Calu3 (cell line): ENCODE data around the gene SMIM5. TPM values are rescaled to one million over a fixed set of nuclear protein-coding genes. Genes with fewer than 3 reads are reported as not detected.

Source experiments
- BruUV-seq: library from RNA; stranded (reverse); fragments of 400-500 nt; replicated peaks from 2 replicates; lab custom pipeline; 2021; lab: Mats Ljungman, UMichigan
- CTCF ChIA-PET: fragments of 300-600 bp; sonication (Branson Sonifier 250); formaldehyde crosslinking; loops from one replicate; lab custom pipeline; 2022; ENCODE audit warnings: antibody characterized with exemption; lab: Charles Lee
- DNase-seq: peaks from one replicate; pipeline ENCODE4 v3.0.0; 2022
- H3K27ac Mint-ChIP-seq: one replicate; pipeline ENCODE4 v1.8.0; 2022; ENCODE audit warnings: mixed read lengths; ENCODE audit not compliant: unreplicated experiment
- H3K27me3 Mint-ChIP-seq: one replicate; pipeline ENCODE4 v1.8.0; 2022; ENCODE audit warnings: mixed read lengths; ENCODE audit not compliant: unreplicated experiment
- H3K36me3 Mint-ChIP-seq: one replicate; pipeline ENCODE4 v1.8.0; 2022; ENCODE audit warnings: mild to moderate bottlenecking, moderate library complexity, mixed read lengths; ENCODE audit not compliant: insufficient read depth, unreplicated experiment
- H3K4me1 Mint-ChIP-seq: one replicate; pipeline ENCODE4 v1.8.0; 2022; ENCODE audit warnings: mild to moderate bottlenecking, low read depth, mixed read lengths; ENCODE audit not compliant: unreplicated experiment
- H3K4me3 Mint-ChIP-seq: one replicate; pipeline ENCODE4 v1.8.0; 2022; ENCODE audit warnings: mild to moderate bottlenecking, low read depth, moderate library complexity, mixed read lengths; ENCODE audit not compliant: unreplicated experiment
- H3K9me3 Mint-ChIP-seq: one replicate; pipeline ENCODE4 v1.8.0; 2022; ENCODE audit warnings: low read depth, mixed read lengths; ENCODE audit not compliant: unreplicated experiment
- intact Hi-C: fragments of 100-400 bp; cut with micrococcal nuclease; formaldehyde crosslinking; loops from one replicate; pipeline ENCODE4 v1.10.0; 2022; ENCODE audit not compliant: unreplicated experiment
- total RNA-seq: library from RNA; stranded (reverse); gene quantifications from 2 replicates; pipeline ENCODE4 v1.2.3, GENCODE V29; 2022
- TF ChIP-seq, protein P1 (sequence below): fragments of 200-600 bp; IDR thresholded peaks from one replicate; pipeline ENCODE4 v1.8.0; 2022; ENCODE audit warnings: antibody characterized with exemption; ENCODE audit not compliant: unreplicated experiment

Gene SMIM5
- total RNA-seq, 1 experiment from 2014 or later: 1.9 TPM

DNA sequence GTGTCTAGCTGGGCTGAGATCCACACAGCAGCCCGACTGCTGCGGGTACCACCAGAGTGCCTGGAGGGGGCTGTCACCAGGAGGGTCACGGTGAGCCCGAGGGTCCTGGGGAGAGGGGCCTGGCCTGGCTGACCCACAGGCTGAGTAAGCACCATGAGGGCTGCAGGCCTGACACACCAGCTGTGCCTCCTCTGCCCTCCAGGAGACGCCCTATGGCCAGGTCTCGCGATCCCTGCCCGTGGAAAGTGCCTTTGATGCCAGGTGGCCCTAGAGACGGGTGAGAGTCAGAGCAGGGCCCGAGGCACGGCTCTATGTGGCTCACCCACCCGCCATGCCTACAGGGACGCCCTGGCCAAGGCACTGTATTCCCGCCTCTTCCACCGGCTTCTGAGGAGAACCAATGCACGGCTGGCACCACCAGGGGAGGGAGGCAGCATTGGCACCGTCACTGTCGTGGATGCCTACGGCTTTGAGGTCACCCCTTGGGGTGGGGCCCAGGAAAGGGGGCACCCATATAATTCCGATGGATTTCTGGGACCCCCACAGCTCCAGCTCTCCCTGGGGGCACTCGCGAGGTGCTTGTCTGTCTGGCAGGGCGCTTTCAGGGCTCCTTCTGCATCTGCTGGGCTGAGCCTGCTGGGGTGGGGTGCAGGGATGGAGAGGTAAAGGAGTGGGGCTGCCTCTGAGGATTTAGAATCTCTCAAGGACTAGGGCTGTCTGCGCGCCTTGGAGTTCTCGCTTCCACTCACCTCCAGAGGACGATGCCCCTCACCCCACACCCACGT, 38.5 kb upstream of the SMIM5 start:
- no peaks in the 10 kb centered on the region for H3K9me3 Mint-ChIP-seq
- H3K36me3 Mint-ChIP-seq: no peaks in the 10 kb centered on the region
- H3K27ac Mint-ChIP-seq: no peak overlapping the region
- BruUV-seq: no TSS peak
- TF ChIP-seq, protein P1, sequence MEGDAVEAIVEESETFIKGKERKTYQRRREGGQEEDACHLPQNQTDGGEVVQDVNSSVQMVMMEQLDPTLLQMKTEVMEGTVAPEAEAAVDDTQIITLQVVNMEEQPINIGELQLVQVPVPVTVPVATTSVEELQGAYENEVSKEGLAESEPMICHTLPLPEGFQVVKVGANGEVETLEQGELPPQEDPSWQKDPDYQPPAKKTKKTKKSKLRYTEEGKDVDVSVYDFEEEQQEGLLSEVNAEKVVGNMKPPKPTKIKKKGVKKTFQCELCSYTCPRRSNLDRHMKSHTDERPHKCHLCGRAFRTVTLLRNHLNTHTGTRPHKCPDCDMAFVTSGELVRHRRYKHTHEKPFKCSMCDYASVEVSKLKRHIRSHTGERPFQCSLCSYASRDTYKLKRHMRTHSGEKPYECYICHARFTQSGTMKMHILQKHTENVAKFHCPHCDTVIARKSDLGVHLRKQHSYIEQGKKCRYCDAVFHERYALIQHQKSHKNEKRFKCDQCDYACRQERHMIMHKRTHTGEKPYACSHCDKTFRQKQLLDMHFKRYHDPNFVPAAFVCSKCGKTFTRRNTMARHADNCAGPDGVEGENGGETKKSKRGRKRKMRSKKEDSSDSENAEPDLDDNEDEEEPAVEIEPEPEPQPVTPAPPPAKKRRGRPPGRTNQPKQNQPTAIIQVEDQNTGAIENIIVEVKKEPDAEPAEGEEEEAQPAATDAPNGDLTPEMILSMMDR: no peak
- CTCF ChIA-PET: no interaction called here
- no peak overlapping the region for H3K4me3 Mint-ChIP-seq
- no peaks in the 10 kb centered on the region for H3K4me1 Mint-ChIP-seq
- DNase-seq: no peak
- H3K27me3 Mint-ChIP-seq: no peaks in the 10 kb centered on the region
- intact Hi-C loops: no loop called here

DNA sequence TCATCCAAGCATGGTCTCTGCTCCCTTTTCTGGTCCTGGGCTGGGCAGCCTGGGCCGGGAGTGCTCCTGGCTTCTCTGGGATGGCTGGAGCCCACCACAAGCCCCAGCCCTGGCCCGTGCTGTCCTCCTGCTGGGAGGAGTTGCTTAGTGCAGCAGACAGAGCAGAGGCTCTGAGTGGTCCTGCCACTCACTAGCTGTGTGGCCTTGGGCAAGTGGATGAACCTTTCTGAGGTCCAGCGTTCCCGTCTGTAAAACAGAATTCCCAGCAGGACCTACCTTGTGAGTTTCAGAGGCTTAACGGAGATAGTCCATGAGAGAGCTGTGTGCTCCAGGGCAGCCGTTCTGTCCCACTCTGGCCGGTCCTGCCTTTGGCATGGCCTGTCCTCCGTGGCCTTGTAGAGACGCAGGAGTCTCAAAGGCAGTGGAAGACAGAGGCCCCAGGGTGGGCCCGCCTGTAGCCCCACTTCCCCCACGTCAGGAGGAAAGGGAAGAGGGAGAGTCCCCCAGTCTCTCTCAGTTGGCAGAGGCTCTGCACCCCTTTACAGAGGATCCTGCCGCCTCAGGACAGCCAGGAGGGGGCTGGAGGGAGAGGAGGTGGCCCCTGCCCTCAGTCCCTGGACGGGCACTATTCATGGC, 37.8 kb upstream of the SMIM5 start:
- intact Hi-C loops: no loop called here
- H3K4me3 Mint-ChIP-seq: no peak overlapping the region
- CTCF ChIA-PET: no interaction called here
- H3K9me3 Mint-ChIP-seq: no peaks in the 10 kb centered on the region
- H3K27ac Mint-ChIP-seq: no peak overlapping the region
- BruUV-seq: no TSS peak
- TF ChIP-seq, protein P1: no peak
- H3K36me3 Mint-ChIP-seq: no peaks in the 10 kb centered on the region
- H3K4me1 Mint-ChIP-seq: no peaks in the 10 kb centered on the region
- no peak for DNase-seq
- no peaks in the 10 kb centered on the region for H3K27me3 Mint-ChIP-seq

DNA sequence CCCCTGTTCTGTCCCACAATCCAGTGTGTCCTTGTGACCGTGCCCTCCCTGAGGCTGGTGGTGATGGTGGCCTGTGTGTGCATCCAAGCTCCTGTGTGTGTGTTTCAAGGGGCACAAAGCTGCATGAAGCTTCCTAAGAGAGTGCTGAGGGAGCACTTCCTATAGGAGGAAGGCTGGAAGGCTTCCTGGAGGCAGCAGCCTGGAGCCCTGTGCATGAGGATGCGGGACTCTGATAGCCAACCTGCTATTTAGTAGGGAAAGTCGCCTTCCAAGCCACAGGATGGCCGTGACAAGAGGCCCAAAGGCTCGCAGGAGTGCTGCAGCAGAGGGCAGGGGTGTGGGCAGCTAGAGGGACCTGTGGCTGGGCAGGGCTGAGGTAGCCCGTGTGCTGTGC, 37.3 kb upstream of the SMIM5 start:
- no TSS peak for BruUV-seq
- CTCF ChIA-PET: no interaction called here
- TF ChIP-seq, protein P1: no peak
- intact Hi-C loops: no loop called here
- no peak for DNase-seq
- H3K27me3 Mint-ChIP-seq: no peaks in the 10 kb centered on the region
- H3K27ac Mint-ChIP-seq: no peak overlapping the region
- no peak overlapping the region for H3K4me3 Mint-ChIP-seq
- no peaks in the 10 kb centered on the region for H3K4me1 Mint-ChIP-seq
- peaks cover under 1% of the 10 kb centered on the region for H3K36me3 Mint-ChIP-seq
- no peaks in the 10 kb centered on the region for H3K9me3 Mint-ChIP-seq

DNA sequence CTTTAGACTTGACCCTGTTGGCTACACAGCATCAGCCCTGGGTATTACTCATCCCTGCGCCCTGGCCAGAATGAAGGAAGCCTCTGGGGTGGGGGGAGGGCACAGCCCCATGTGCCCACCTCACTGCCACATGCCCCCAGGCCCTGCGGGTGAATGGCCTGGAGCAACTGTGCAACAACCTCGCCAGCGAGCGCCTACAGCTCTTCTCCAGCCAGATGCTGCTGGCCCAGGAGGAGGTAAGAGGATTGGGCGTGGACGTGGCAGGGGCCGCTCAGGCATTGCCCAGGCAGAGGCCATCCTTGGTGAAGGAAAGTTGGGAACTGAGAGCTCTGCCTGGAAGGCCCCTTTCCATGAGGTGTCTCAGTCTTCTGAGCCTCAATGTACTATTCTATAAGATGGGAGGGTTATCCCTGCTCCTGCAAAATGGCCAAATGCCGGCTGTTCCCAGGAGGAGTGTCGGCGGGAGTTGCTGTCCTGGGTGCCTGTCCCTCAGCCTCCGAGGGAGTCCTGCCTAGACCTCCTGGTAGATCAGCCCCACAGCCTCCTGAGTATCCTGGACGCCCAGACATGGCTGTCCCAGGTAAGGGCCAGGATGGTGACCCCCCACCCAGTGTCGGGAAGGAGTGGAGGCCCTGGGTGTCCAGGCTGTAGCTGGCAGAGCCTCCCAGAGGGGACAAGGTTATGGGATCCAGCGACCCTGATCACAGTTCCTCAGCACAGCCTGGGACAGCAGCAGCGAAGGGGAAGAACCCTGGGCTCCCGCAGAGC, 36.7 kb upstream of the SMIM5 start:
- DNase-seq: no peak
- BruUV-seq: no TSS peak
- peaks cover 5% of the 10 kb centered on the region for H3K4me1 Mint-ChIP-seq
- H3K4me3 Mint-ChIP-seq: no peak overlapping the region
- no peaks in the 10 kb centered on the region for H3K27me3 Mint-ChIP-seq
- H3K9me3 Mint-ChIP-seq: no peaks in the 10 kb centered on the region
- H3K27ac Mint-ChIP-seq: no peak overlapping the region
- peaks cover 5% of the 10 kb centered on the region for H3K36me3 Mint-ChIP-seq
- intact Hi-C loops: no loop called here
- TF ChIP-seq, protein P1: no peak
- CTCF ChIA-PET: no interaction called here
